RPMI7951 (cell line): Measurements from ENCODE around the gene IYD. TPM values are rescaled to one million over a fixed set of nuclear protein-coding genes. Genes with fewer than 3 reads are reported as not detected.
"Not testable (repeated sequence)": the region's sequence is repeated elsewhere in the genome, so short reads cannot be mapped to it uniquely, and the experiment has no call there.

ENCODE experiments used
- DNase-seq: peaks from one replicate; pipeline ENCODE4 v3.0.0-alpha.2; 2012; ENCODE audit warnings: low read depth
- total RNA-seq: library from RNA; depleted of rRNA; stranded (reverse); fragments of >200 nt; shearing (Covaris generic); gene quantifications from 2 replicates; pipeline ENCODE4 v1.2.3, GENCODE V29; 2014

The IYD gene
- total RNA-seq, 1 experiment from 2014 or later: not detected

DNA sequence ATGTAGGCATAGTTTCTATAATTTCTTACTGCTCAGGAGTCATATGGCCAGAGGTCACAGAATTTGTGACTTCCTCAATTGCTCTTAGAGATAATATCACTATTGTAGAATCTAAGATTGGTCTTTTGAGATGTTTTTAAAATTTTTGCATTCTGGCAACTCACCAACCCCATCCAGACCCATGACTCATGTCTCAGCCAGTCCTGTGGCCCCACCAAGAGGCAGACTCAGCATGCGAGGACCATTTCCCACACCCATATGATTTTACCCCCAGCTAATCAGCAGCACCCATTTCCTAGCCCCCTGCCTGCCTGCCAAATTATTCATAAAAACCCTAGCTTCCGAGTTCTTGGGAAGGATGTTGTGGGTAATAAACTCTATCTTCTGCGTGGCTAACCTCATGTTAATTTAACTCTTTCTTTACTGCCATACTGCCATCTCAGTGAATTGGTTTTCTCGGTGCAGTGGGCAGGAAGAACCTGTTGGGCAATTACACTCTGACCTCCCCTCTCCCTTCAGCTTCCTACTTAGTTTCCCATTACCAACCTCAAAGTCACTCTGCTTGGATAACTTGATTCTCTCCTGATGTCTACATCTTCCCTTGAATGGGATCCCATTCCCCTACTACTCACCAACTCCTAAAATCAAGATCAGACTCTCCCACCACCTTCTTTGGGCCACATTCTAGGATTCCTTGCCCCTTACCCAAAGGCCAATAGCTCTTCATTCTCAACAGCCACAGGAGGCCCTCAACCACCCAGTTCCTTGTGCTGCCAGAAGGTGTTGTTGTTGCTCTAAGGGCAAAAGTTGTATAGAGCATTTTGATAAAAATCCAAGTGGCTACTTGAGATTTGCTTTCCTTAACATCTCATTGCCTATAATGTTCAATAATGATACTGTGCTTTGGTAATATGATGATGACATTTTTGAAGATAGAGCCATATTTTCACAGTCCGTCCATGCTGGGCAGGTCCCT lies 16.2 kb upstream of the IYD start:
- DNase-seq: peak; percentile 53

DNA sequence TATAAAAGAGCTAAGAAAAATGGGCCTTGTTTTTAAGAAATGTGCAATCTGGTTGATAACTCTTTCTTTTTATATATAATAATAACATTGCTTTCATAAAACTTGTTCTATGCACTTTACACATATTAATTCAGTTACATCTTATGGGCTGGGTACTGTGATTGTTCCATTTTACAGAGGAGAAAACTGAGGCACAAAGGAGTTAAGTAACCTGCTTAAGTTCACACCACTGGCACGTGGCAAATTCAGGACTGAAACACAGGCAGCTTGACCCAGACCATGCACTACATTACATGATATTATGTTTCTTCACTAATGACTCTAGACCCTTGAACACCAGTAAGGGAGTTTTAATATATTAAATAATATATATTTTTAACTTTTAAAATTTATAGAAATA lies 15.4 kb upstream of the IYD start:
- no peak for DNase-seq

DNA sequence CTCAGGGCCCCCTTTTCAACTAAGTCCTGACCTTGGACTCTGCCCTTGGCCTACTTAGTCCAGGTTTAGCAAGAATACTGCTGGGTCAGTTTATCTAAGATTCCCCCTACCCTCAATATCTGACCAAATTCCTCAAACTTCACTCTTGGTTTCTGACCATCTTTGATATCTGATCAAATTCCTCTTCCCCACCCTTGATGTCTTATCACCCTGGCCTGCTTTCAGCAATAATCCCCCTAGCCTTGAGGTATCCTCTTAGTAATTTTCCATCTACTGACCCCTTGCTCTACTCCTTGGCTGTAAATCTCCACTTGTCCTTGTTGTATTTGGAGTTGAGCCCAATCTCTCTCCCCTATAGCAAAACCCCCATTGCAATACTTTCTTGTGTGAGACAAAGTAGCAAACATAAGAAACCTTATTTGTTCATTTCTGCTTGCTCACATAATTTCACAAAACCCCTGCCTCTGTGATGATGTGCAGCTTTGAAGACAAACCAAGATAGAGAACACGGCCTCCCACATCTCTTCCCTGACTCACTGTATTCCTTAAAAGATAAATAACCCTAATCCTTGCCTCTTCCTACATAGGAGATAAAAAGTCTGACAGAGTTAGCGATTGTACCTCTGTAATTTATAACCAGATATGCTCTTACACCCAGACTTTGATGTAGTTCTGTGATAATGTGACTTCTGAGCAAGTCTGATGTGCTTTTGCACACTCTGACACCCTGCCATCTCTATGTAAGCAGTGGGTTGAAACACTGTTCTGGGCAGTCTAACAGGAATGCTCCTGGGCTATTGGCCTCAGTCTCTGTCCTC lies 13.8 kb upstream of the IYD start:
- DNase-seq: no peak

GRCh38 chr6:150355932-150356331 lies 12.9 kb upstream of the IYD start:
- DNase-seq: no peak

- no peak for DNase-seq
Observed at GRCh38 chr6:150361876-150362275, 6.9 kb upstream of the IYD start.

GRCh38 chr6:150363733-150364132 lies 5.1 kb upstream of the IYD start:
- no peak for DNase-seq

- DNase-seq: no peak
Observed at GRCh38 chr6:150366118-150366778, 2.6 kb upstream of the IYD start.

- DNase-seq: no peak
Observed at GRCh38 chr6:150369408-150369807, 596 bp downstream of the IYD start.

- no peak for DNase-seq
Observed at GRCh38 chr6:150370112-150370511, 1.3 kb downstream of the IYD start.

DNA sequence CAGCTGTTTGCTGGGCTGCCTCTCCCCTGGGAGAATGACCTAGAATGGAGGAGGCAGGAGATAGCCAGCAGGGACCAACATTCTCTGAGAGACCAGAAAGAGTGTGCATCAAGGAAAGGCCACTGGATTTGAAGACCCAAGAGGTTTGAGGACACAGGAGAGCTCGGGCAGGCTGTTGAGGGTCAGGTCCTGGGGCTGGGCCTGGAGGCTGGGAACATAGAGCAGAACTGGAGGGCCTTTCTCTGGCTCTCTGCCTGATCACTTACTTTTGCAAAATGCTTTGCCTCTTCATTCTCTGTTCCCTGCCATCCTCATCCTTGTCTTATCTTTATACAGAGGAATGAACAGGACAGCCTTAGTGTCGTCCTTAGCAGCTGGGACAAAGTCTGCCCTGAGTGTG lies 2.5 kb downstream of the IYD start:
- no peak for DNase-seq

- no peak for DNase-seq
Observed at GRCh38 chr6:150372051-150372450, 3.2 kb downstream of the IYD start.

DNA sequence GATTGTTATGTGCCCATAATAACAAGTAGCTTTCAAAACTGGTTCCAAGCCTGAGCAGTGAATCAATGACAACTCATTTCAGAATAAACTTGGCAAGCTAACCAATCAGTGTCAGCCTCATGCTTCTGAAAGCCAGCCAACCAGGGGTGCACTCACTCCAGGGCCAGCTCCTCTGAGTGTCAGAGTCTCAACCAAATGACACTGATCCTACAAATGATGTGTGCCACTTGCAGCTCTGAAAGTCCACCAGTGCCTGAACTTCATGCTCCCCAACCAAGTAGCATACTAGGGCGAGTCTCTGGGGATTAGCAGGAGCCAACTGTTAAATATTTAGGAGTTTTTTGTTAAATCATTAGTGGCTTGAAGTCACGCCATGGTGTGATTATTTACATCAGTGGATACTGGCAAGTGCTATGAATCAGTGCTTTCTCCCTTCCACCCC lies 4.5 kb downstream of the IYD start:
- DNase-seq: no peak

DNA sequence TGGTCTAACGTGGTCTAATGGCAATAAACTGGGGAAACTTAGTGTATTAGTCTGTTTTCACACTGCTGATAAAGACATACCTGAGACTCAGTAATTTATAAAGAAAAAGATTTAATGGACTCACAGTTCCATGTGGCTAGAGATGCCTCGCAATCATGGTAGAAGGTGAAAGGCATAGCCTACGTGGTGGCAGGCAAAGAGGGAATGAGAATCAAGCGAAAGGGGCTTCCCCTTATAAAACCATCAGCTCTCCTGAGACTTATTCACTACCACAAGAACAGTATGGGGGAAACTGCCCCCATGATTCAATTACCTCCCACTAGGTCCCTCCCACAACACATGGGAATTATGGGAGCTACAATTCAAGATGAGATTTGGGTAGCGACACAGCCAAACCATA lies 5.5 kb downstream of the IYD start:
- not testable (repeated sequence) for DNase-seq

DNA sequence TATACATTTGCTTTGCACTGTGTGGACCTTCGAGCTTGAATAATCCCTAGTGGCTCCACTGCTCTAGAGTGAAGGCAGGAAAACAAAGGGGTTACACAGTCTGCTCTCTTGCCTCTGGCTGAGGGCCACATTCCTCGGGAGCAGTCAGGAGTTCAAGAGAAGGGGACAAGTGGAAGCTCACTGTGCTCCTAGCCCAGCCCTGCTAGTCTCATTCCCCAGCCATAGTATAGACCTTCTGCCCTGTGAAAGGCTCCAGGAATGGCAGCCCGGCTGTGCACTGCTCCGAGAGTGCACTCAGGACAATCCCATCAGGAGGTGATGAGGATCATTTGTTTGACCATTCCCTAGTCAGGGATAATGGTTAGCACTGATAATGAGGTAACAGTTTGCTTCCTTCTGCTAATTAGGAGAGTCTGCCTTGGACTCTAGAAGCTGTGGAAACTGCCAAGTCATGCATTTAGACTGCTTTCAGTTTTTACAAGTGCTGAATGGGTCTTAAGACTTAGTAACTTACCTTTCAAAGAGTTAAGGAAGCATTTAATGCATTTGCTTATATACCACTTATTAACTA lies 8.5 kb downstream of the IYD start:
- DNase-seq: peak; percentile 13

DNA sequence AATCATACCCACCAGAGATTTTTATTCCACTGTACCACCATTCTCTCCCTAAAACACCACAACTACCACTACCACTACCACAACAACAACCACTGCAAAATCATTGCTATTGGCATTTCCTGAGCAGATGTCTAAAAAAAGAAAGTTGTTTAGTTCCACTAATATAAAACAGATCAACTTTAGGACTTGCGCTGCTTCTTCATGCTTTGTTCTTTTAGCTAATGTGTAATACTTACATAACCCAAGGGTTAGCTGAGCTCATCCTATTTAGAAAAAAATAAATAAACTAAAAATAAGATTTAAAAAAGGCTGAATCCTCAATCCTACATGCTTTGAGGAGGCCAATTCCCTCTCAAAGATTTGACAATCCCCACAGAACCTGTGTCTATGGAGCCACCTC lies 11.4 kb downstream of the IYD start:
- no peak for DNase-seq

GRCh38 chr6:150382171-150382570 lies 13.4 kb downstream of the IYD start:
- DNase-seq: no peak

GRCh38 chr6:150391414-150391813 lies 22.6 kb downstream of the IYD start:
- no peak for DNase-seq

DNA sequence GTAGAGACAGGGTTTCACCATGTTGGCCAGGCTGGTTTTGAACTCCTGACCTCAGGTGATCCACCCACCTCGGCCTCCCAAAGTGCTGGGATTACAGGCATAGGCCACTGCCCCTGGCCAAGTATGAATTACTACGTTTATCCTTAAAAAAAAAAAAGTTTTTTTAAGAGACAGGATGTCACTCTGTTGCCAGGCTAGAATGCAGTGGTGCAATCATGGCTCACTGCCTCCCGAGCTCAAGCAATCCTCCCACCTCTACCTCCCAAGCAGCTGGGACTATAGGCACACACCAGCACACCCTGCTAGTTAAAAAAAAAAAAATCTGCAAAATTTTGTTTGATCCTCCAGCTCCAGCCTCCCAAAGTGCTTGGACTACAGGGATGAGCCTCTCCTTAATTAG lies 23.1 kb downstream of the IYD start:
- DNase-seq: no peak

DNA sequence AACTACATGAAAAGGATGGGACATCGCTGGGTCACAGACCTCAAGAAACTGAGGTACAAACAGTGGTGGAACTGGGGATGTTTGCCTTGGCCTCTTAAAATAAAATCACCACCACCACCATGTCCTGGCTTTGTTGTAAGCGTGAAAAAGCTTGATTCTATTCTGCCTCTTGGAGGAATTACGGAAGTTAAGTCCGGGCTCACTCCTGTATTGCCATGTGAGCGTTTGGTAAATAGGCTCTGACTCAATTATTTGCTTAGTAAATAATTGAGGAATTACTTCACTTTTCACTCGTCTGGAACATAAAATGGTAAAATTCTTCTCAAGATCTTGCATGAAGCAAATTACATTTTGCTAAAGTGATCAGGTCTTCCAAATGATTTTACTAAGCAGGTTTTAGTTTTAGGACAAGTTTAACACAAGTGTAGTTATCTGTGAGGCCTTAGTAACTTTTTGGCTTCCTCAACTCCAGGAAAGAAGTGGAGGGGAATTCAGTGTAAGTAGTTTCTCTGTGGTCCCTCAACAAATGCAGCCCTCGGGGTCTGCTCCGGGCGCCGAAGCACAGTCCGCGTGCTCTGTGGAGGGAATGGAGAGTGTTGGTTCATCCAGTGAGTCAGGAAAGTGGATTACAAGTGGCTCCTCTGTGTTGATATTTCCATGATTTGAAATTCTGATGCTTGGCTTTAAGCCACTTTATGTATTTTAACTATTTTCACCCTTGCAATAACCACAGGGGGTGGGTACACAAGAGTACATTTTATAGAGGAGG lies 23.8 kb downstream of the IYD start:
- DNase-seq: no peak

DNA sequence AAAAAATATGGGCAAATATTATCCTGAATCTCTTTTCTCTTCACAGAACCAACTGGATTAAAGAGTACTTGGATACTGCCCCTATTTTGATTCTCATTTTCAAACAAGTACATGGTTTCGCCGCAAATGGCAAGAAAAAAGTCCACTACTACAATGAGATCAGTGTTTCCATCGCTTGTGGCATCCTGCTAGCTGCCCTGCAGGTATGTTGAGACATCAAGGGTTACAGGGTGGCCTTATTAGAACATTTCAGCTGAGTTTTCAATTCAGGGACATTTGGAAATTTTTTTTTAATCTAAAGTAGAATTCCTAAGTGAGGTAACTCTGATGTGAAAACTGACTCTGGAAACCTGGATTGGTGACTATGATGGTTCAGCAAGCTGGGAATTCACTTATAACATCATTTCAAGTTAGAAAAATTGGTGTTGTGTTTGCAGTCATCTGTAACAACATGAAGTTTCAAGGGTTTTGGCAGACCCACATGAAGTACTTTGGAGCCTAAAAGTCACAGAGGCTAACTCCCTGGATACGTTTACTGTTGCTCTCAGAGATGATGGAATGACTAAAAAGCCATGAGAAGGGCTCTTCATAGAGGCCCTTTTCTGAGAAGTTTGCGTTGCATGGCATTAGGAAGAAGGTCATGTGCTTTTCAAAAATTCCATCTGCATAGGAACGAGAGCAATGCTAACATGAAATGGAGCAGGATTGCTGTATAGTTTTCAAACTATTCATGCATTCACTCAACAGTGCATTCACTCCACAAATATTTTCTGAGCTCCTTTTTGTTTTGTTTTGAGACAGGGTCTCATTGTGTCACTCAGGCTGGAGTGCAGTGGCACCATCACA lies 25.5 kb downstream of the IYD start:
- no peak for DNase-seq
